ENCODE measurements around the gene ADAMTS2.

The ADAMTS2 gene

GRCh38 chr5:179143446-179143845 is 201.8 kb downstream of the ADAMTS2 start:
- no peaks in the 10 kb centered on the region for H3F3A ChIP-seq (ENCODE audit: insufficient read depth, low read length)
- no peaks in the 10 kb centered on the region for H3K36me3 ChIP-seq (ENCODE audit: insufficient read depth, low read length)
- H4K20me1 ChIP-seq (ENCODE audit: insufficient read depth, low read length): no peaks in the 10 kb centered on the region
- TF ChIP-seq CTCF (IDR thresholded peaks at IDR 0.05; ENCODE audit: low read length) (no peak), EZH2 (IDR thresholded peaks at IDR 0.05; ENCODE audit: borderline replicate concordance, low read length) (no peak)
- H3K9me2 ChIP-seq (ENCODE audit: low read depth, low read length): no peaks in the 10 kb centered on the region
- H3K4me2 ChIP-seq (ENCODE audit: low read length): no peak overlapping the region
- H3K4me3 ChIP-seq (ENCODE audit: low read depth, low read length, poor library complexity, severe bottlenecking): no peak overlapping the region
- H3K27ac ChIP-seq (ENCODE audit: low read depth, low read length, poor library complexity, severe bottlenecking): no peak overlapping the region
- H3K4me1 ChIP-seq (ENCODE audit: insufficient read depth, low read length, severe bottlenecking): no peaks in the 10 kb centered on the region
- H3K79me2 ChIP-seq (ENCODE audit: insufficient read depth, low read length): no peaks in the 10 kb centered on the region
- H3K27me3 ChIP-seq (ENCODE audit: insufficient read depth, low read length): no peaks in the 10 kb centered on the region; the same call in 1 of the 2 replicates
- H2AFZ ChIP-seq (ENCODE audit: low read length): no peak overlapping the region
- no peak overlapping the region for H3K9ac ChIP-seq (ENCODE audit: low read length)
- no peaks in the 10 kb centered on the region for H3K9me3 ChIP-seq (ENCODE audit: low read length)

GRCh38 chr5:179142434-179143198 is 202.6 kb downstream of the ADAMTS2 start:
- TF ChIP-seq CTCF (IDR thresholded peaks at IDR 0.05; ENCODE audit: low read length): no peak
- TF ChIP-seq EZH2 (IDR thresholded peaks at IDR 0.05; ENCODE audit: borderline replicate concordance, low read length): no peak
- Histone ChIP-seq H3K27ac (ENCODE audit: low read depth, low read length, poor library complexity, severe bottlenecking) (no peak overlapping the region), H3K4me1 (ENCODE audit: insufficient read depth, low read length, severe bottlenecking) (no peaks in the 10 kb centered on the region), H3K27me3 (ENCODE audit: insufficient read depth, low read length) (no peaks in the 10 kb centered on the region; the same call in 1 of the 2 replicates), H3K9me3 (ENCODE audit: low read length) (no peaks in the 10 kb centered on the region), H3F3A (ENCODE audit: insufficient read depth, low read length) (no peaks in the 10 kb centered on the region), H3K9ac (ENCODE audit: low read length) (no peak overlapping the region), H4K20me1 (ENCODE audit: insufficient read depth, low read length) (no peaks in the 10 kb centered on the region), H3K79me2 (ENCODE audit: insufficient read depth, low read length) (no peaks in the 10 kb centered on the region), H2AFZ (ENCODE audit: low read length) (no peak overlapping the region), H3K4me2 (ENCODE audit: low read length) (no peak overlapping the region), H3K36me3 (ENCODE audit: insufficient read depth, low read length) (no peaks in the 10 kb centered on the region), H3K9me2 (ENCODE audit: low read depth, low read length) (no peaks in the 10 kb centered on the region), H3K4me3 (ENCODE audit: low read depth, low read length, poor library complexity, severe bottlenecking) (no peak overlapping the region)

- no peaks in the 10 kb centered on the region for H4K20me1 ChIP-seq (ENCODE audit: insufficient read depth, low read length)
- H3K9ac ChIP-seq (ENCODE audit: low read length): no peak overlapping the region
- H3K9me3 ChIP-seq (ENCODE audit: low read length): no peaks in the 10 kb centered on the region
- H2AFZ ChIP-seq (ENCODE audit: low read length): no peak overlapping the region
- TF ChIP-seq CTCF (IDR thresholded peaks at IDR 0.05; ENCODE audit: low read length) (no peak), EZH2 (IDR thresholded peaks at IDR 0.05; ENCODE audit: borderline replicate concordance, low read length) (no peak)
- H3K4me3 ChIP-seq (ENCODE audit: low read depth, low read length, poor library complexity, severe bottlenecking): no peak overlapping the region
- no peak overlapping the region for H3K4me2 ChIP-seq (ENCODE audit: low read length)
- H3K9me2 ChIP-seq (ENCODE audit: low read depth, low read length): no peaks in the 10 kb centered on the region
- no peaks in the 10 kb centered on the region for H3K79me2 ChIP-seq (ENCODE audit: insufficient read depth, low read length)
- no peaks in the 10 kb centered on the region for H3F3A ChIP-seq (ENCODE audit: insufficient read depth, low read length)
- H3K36me3 ChIP-seq (ENCODE audit: insufficient read depth, low read length): no peaks in the 10 kb centered on the region
- no peaks in the 10 kb centered on the region for H3K4me1 ChIP-seq (ENCODE audit: insufficient read depth, low read length, severe bottlenecking)
- no peaks in the 10 kb centered on the region; the same call in 1 of the 2 replicates for H3K27me3 ChIP-seq (ENCODE audit: insufficient read depth, low read length)
- no peak overlapping the region for H3K27ac ChIP-seq (ENCODE audit: low read depth, low read length, poor library complexity, severe bottlenecking)
Observed at GRCh38 chr5:179141867-179142266, 203.4 kb downstream of the ADAMTS2 start.

Data from OCI-LY1 (cell line).